SK-N-MC (cell line): ENCODE data around the gene PSMB9.
A peak's percentile ranks its signal among the peaks of the same experiment; 100 is the strongest.

Source experiments
- DNase-seq: peaks from one replicate; pipeline ENCODE4 v3.0.0-alpha.2; 2011; ENCODE audit warnings: low read depth, low spot score
- H3K27ac ChIP-seq: fragments of 200-600 bp; sonication (generic); 2 replicates; pipeline ENCODE4 v1.5.1; 2016; ENCODE audit warnings: mixed run types
- H3K36me3 ChIP-seq: fragments of 200-600 bp; sonication (generic); 2 replicates; pipeline ENCODE4 v1.6.1; 2017; ENCODE audit warnings: antibody characterized with exemption, low read length, mixed read lengths; ENCODE audit not compliant: insufficient read depth
- H3K4me3 ChIP-seq: fragments of 200-600 bp; sonication (generic); 2 replicates; pipeline ENCODE4 v1.5.1; 2016
- H3K9ac ChIP-seq: fragments of 200-600 bp; sonication (generic); 2 replicates; pipeline ENCODE4 v1.8.0; 2017; ENCODE audit warnings: mixed run types, mixed read lengths; ENCODE audit not compliant: insufficient read length
- H3K9me3 ChIP-seq: fragments of 200-600 bp; sonication (generic); 2 replicates; pipeline ENCODE4 v1.6.1; 2017; ENCODE audit warnings: low read depth, mild to moderate bottlenecking, antibody characterized with exemption, low read length, moderate library complexity, mixed read lengths
- EZH2 ChIP-seq: fragments of 200-600 bp; sonication (generic); IDR thresholded peaks from one replicate; pipeline ENCODE4 v1.6.1; 2017; ENCODE audit warnings: antibody characterized with exemption
- FOXP2 ChIP-seq: optimal IDR thresholded peaks from 2 replicates; pipeline ENCODE3; 2011; ENCODE audit warnings: mild to moderate bottlenecking, moderate library complexity; ENCODE audit not compliant: insufficient read depth; ENCODE audit errors: extremely low read length, control extremely low read depth
- POLR2AphosphoS5 ChIP-seq: IDR thresholded peaks from 2 replicates; pipeline ENCODE4 v1.6.1; 2012; ENCODE audit warnings: mild to moderate bottlenecking, low read depth, low read length, borderline replicate concordance

PSMB9 gene

GRCh38 chr6:32852844-32853540 lies 1.0 kb upstream of the PSMB9 start:
- Histone ChIP-seq H3K36me3 (no peaks in the 10 kb centered on the region), H3K4me3 (peak overlapping the region; percentile 92), H3K27ac (no peak overlapping the region), H3K9ac (peak overlapping the region; percentile 65), H3K9me3 (no peaks in the 10 kb centered on the region)
- no peak for TF ChIP-seq POLR2AphosphoS5
- no peak for TF ChIP-seq FOXP2
- TF ChIP-seq EZH2, result no peak
- DNase-seq, result no peak

- peak overlapping the region; percentile 92 for H3K4me3 ChIP-seq
- H3K27ac ChIP-seq, result no peak overlapping the region
- TF ChIP-seq EZH2, result no peak
- no peak for TF ChIP-seq FOXP2
- no peak for TF ChIP-seq POLR2AphosphoS5
- H3K9ac ChIP-seq, result no peak overlapping the region
- no peaks in the 10 kb centered on the region for H3K36me3 ChIP-seq
- DNase-seq, result no peak
- H3K9me3 ChIP-seq, result no peaks in the 10 kb centered on the region
Measured at GRCh38 chr6:32854376-32855178, 585 bp downstream of the PSMB9 start.

GRCh38 chr6:32855467-32856174 lies 1.6 kb downstream of the PSMB9 start:
- no peak overlapping the region for H3K9ac ChIP-seq
- H3K36me3 ChIP-seq, result no peaks in the 10 kb centered on the region
- H3K4me3 ChIP-seq, result no peak overlapping the region
- DNase-seq, result no peak
- H3K9me3 ChIP-seq, result no peaks in the 10 kb centered on the region
- TF ChIP-seq EZH2 (no peak), FOXP2 (no peak), POLR2AphosphoS5 (no peak)
- H3K27ac ChIP-seq, result no peak overlapping the region

GRCh38 chr6:32857156-32857891 lies 3.3 kb downstream of the PSMB9 start:
- Histone ChIP-seq H3K36me3 (no peaks in the 10 kb centered on the region), H3K9ac (no peak overlapping the region), H3K27ac (no peak overlapping the region), H3K4me3 (no peak overlapping the region), H3K9me3 (no peaks in the 10 kb centered on the region)
- DNase-seq, result no peak
- no peak for TF ChIP-seq EZH2
- no peak for TF ChIP-seq FOXP2
- no peak for TF ChIP-seq POLR2AphosphoS5

- Histone ChIP-seq H3K9ac (no peak overlapping the region), H3K27ac (no peak overlapping the region), H3K36me3 (no peaks in the 10 kb centered on the region), H3K4me3 (no peak overlapping the region), H3K9me3 (no peaks in the 10 kb centered on the region)
- TF ChIP-seq EZH2 (no peak), FOXP2 (no peak), POLR2AphosphoS5 (no peak)
- DNase-seq, result no peak
Measured at GRCh38 chr6:32858194-32858593, 4.2 kb downstream of the PSMB9 start.

- no peak overlapping the region for H3K4me3 ChIP-seq
Measured at GRCh38 chr6:32860674-32861073, 6.7 kb downstream of the PSMB9 start.

GRCh38 chr6:32862725-32863124 lies 8.7 kb downstream of the PSMB9 start:
- no peak for TF ChIP-seq POLR2AphosphoS5
- TF ChIP-seq EZH2, result no peak
- TF ChIP-seq FOXP2, result no peak
- Histone ChIP-seq H3K9ac (no peak overlapping the region), H3K4me3 (no peak overlapping the region), H3K36me3 (no peaks in the 10 kb centered on the region), H3K27ac (no peak overlapping the region), H3K9me3 (no peaks in the 10 kb centered on the region)
- no peak for DNase-seq

More at GRCh38 chr6:32860674-32861073, 6.7 kb downstream of the PSMB9 start:
- no peak overlapping the region for H3K27ac ChIP-seq
- H3K9me3 ChIP-seq, result no peaks in the 10 kb centered on the region
- H3K36me3 ChIP-seq, result no peaks in the 10 kb centered on the region
- no peak for TF ChIP-seq POLR2AphosphoS5
- no peak for TF ChIP-seq FOXP2
- no peak for TF ChIP-seq EZH2
- no peak overlapping the region for H3K9ac ChIP-seq
- no peak for DNase-seq
